T-helper 2 cell treated with Interferon-gamma antibody and Interleukin-4, amounts not matched to agents 100 ng/mL and 5 ng/mL, for 36 hours (primary cell): ENCODE data around the gene TARS3. TPM values are rescaled to one million over a fixed set of nuclear protein-coding genes. Genes with fewer than 3 reads are reported as not detected.
"Not testable (repeated sequence)": the region's sequence is repeated elsewhere in the genome, so short reads cannot be mapped to it uniquely, and the experiment has no call there.

Source experiments
- intact Hi-C: fragments of 100-400 bp; cut with micrococcal nuclease; formaldehyde crosslinking; loops from one replicate; pipeline ENCODE4 v1.15.1; 2023
- total RNA-seq: library from RNA; stranded (reverse); gene quantifications from 2 replicates; pipeline ENCODE4 v1.2.3, GENCODE V29; 2022

Gene TARS3
- total RNA-seq, 1 donor from 2014 or later = 18.6 TPM

GRCh38 chr15:101657171-101657570 is 67.1 kb downstream of the TARS3 start:
- intact Hi-C loops = no loop called here

GRCh38 chr15:101654624-101655337 is 69.5 kb downstream of the TARS3 start:
- intact Hi-C loops = loop anchor here (5.0 kb wide), 2 partner anchors 647 to 1057 kb away; no protein-coding TSS in a partner anchor

GRCh38 chr15:101654171-101654570 is 70.1 kb downstream of the TARS3 start:
- intact Hi-C loops = loop anchor here (5.0 kb wide), 2 partner anchors 647 to 1057 kb away; no protein-coding TSS in a partner anchor

- intact Hi-C loops = loop anchor here (1.0 to 5.0 kb wide), 6 partner anchors 12 to 1056 kb away; partner anchors contain the start of genes SNRPA1 and TARS3
Measured at GRCh38 chr15:101652786-101653430, 71.4 kb downstream of the TARS3 start.

GRCh38 chr15:101652098-101652785 is 72.0 kb downstream of the TARS3 start, which contains the start of gene TM2D3:
TSS of gene TM2D3 (minus strand) at chr15:101652381. CDS start at chr15:101652361, 20 bp downstream.
- intact Hi-C loops = loop anchor here (1.0 to 5.0 kb wide), 6 partner anchors 11 to 1055 kb away; partner anchors contain the start of genes SNRPA1 and TARS3

- intact Hi-C loops = loop anchor here (1.0 to 5.0 kb wide), 6 partner anchors 10 to 1054 kb away; partner anchors contain the start of genes SNRPA1 and TARS3
Measured at GRCh38 chr15:101651554-101652097, 72.6 kb downstream of the TARS3 start.

- intact Hi-C loops = loop anchor here (5.0 kb wide), 2 partner anchors 643 to 1053 kb away; no protein-coding TSS in a partner anchor
Measured at GRCh38 chr15:101650145-101650544, 74.1 kb downstream of the TARS3 start.

GRCh38 chr15:101648356-101648755 is 75.9 kb downstream of the TARS3 start:
- intact Hi-C loops = no loop called here

- intact Hi-C loops = no loop called here
Measured at GRCh38 chr15:101647251-101647650, 77.0 kb downstream of the TARS3 start.

- intact Hi-C loops = no loop called here
Measured at GRCh38 chr15:101646672-101647071, 77.6 kb downstream of the TARS3 start.

- intact Hi-C loops = loop anchor here (5.0 kb wide), 1 partner anchor 140 kb away; no protein-coding TSS in a partner anchor
Measured at GRCh38 chr15:101642361-101642760, 81.9 kb downstream of the TARS3 start.

GRCh38 chr15:101641894-101642293 is 82.4 kb downstream of the TARS3 start:
- intact Hi-C loops = loop anchor here (1.0 to 5.0 kb wide), 3 partner anchors 10 to 342 kb away; partner anchors contain the start of gene TM2D3

- intact Hi-C loops = loop anchor here (1.0 to 5.0 kb wide), 3 partner anchors 11 to 341 kb away; partner anchors contain the start of gene TM2D3
Measured at GRCh38 chr15:101641129-101641764, 83.0 kb downstream of the TARS3 start.

GRCh38 chr15:101639667-101640066 is 84.6 kb downstream of the TARS3 start:
- intact Hi-C loops = loop anchor here (5.0 kb wide), 1 partner anchor 137 kb away; no protein-coding TSS in a partner anchor

- intact Hi-C loops = no loop called here
Measured at GRCh38 chr15:101637919-101638318, 86.4 kb downstream of the TARS3 start.

GRCh38 chr15:101637516-101637915 is 86.8 kb downstream of the TARS3 start:
- intact Hi-C loops = no loop called here

GRCh38 chr15:101637038-101637437 is 87.2 kb downstream of the TARS3 start:
- intact Hi-C loops = no loop called here

- intact Hi-C loops = no loop called here
Measured at GRCh38 chr15:101635944-101636727, 88.1 kb downstream of the TARS3 start.

GRCh38 chr15:101633356-101633755 is 90.9 kb downstream of the TARS3 start:
- intact Hi-C loops = no loop called here

- intact Hi-C loops = not testable (repeated sequence)
Measured at GRCh38 chr15:101626729-101627128, 97.5 kb downstream of the TARS3 start.
